KBM-7 (cell line): ENCODE measurements around the gene TYMP.

Experiments used
- DNase-seq: peaks from one replicate; pipeline ENCODE4 v3.0.0-alpha.2; 2015
- in situ Hi-C: fragments of 300-500 bp; cut with MboI; formaldehyde crosslinking; loops from 2 replicates; pipeline ENCODE4 v1.14.3; 2020; ENCODE audit warnings: low sequenced_read_pairs, low pct_unique_long_range_greater_than_20kb, mixed read lengths

Gene TYMP

DNA sequence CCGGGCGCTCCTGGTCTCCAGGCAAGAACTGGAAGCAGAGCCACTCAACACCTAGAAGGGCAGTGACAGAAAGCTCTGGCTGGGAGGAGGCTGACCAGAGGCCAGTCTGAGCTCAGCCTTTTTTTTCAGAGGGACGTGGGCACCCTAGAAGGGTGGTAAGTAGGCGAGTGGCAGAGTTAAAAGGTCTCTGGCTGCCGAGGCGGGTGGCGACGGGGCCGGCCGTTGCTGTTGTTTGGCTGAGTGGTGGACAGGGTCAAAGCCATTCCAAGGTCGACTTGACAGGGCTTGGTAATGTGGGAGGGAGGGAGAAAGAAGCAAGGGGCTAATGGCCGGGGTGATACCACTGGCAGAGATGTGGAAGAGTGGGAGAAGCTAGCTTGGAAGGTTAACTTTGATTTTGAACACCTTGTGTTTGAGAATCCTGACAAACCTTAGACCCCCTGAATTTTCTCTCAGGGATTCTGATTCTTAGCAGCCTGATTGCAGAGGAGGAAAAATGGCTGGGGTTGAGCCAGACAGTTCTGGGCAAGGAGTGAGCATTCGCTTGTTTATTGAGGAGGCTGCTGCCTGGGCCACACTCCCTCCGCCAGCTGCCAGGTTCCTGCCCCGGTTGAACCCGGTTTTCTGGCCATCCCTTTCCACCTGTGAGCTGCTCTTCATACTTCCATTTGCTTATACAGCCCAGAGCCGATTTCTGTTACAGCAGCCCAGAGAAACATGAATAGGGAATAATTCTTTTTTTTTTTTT, 33.8 kb upstream of the TYMP start:
- in situ Hi-C loops = no loop called here
- no peak for DNase-seq

DNA sequence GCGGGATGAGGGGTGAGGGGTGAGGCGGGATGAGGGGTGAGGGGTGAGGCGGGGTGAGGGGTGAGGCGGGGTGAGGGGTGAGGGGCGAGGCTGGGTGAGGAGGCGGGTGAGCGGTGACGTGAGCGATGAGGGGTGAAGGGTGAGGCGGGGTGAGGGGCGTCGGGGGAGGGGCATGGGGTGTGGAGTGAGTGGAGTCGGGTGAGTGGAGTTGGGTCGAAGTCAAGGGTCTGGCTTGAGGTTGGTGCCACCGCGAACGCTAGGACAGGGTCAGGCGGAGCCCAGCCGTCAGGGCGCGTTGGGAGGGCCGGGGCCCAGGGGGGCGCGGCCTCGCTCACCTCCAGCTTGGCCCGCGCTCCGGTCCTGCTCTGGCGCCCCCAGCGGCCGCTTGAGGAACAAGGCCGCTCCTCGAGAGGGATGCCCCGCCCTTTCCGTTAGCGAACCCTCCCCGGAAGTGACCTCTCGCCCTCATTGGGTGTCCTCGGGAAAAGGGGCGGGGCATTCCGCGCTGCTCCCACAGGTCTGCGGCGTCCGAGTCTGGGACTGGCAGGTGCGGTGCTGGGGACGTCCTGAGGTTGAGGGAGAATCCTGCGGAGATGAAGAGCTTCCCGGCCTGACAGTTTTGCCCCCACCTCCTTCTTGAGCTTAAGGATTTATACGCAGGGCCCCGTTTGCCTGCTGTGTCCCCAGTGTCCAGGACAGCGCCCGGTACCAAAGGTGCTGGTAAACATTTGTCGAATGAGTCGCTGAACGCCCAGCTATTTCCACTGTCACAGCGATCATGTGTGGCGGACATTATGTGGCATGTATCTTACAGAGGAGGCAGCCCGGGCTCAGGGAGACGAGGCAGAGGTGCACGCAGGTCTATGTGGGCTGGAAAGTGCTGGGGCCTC, 33.0 kb upstream of the TYMP start, which contains the start of gene SYCE3:
Gene SYCE3, minus strand, starts transcription at position 397 of the 890 bp plus-strand sequence. CDS start 6,514 bp downstream, outside the sequence.
- in situ Hi-C loops = no loop called here

DNA sequence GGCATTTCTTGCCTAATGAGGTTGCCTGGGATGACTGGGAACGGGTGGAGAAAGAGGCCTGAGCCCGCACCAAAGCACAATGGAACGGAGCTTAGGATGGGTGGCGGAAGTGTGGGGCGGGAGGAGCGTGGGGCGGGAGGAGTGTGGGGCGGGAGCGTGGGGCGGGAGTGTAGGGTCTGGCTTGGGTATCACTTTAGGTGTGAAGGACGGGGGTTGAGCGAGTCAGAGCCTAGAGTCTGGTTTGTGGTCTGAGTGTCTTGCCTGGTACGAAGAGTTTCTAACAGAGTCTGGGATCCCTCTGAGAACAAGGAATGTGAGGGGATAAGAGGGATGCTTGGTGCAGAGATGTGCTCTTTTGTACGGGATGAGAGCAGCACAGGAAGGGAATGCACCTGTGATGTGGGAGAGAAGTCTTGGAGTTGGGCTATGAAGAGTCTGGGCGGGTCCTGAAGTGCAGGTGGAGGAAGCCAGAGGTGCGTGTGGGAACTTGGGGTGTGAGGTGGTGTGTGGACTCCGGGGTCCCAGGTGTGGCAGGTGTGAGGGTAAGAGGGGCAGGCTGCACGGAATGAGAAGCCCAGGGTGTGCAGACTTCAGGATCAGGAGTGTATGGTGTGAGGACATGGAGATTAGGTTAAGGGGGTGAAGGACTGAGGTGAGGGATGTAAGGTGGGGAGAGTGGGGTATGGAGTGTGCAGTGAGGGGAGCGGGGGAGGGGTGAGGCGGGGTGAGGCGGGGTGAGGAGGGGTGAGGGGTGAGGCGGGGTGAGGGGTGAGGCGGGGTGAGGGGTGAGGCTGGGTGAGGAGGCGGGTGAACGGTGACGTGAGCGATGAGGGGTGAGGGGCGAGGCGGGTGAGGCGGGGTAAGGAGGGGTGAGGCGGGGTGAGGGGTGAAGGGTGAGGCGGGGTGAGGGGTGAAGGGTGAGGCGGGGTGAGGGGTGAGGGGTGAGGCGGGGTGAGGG, 31.9 kb upstream of the TYMP start:
- no peak for DNase-seq
- in situ Hi-C loops = no loop called here

More for the DNA sequence above, 33.0 kb upstream of the TYMP start, which contains the start of gene SYCE3:
- DNase-seq = peak; percentile 97

DNA sequence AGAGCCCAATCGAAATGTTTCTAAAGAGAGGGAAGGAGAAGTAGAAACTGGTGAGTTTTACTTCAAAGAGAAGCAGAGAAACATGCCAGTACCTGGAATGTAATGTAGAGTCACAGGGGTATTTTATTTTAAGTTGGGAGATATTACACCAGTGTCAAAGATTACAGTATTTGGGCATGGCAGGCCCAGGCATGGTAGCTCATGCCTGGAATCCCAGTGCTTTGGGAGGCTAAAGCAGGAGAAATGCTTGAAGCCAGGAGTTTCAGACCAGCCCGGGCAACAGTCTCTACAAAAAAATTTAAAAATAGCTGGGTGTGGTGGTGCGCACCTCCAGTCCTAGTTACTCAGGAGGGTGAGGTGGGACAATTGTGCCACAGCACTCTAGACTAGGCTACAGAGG, 30.2 kb upstream of the TYMP start:
- DNase-seq = no peak
- in situ Hi-C loops = no loop called here

DNA sequence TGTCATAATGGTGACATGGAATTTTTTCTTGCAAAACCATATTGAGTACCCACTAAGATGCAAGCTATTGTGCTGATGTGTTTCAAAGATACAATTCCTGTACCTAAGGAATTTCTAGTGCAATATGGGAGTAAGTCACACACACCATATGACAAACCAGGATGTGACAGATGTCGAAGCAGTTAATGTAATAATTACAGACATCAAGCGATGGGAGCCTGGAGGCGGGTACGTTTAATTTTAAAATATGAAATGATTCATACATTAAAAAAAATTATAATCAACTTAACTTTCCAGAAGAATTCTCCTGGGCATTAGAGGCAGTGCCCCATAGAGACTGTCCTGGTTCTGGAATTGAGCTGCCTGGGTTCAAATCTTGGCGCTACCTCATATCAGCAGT, 26.9 kb upstream of the TYMP start:
- DNase-seq = no peak
- in situ Hi-C loops = no loop called here

DNA sequence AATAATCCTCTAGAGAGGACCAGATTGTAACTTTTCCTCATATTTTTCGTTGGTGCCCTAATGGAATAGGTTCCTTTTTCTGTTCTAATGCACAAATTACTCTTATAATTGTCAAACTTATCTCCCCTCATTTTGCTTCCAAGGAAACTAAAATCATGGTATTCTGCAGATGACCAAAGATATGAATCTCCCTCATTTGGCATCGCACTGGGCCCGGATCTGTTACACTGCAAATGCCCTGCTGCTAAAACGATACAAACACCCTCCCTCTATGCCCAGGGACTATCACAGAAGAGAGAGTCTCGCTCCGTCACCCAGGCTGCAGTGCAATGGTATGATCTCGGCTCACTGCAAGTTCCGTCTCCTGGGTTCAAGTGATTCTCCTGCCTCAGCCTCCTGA, 23.5 kb upstream of the TYMP start:
- no peak for DNase-seq
- in situ Hi-C loops = no loop called here

DNA sequence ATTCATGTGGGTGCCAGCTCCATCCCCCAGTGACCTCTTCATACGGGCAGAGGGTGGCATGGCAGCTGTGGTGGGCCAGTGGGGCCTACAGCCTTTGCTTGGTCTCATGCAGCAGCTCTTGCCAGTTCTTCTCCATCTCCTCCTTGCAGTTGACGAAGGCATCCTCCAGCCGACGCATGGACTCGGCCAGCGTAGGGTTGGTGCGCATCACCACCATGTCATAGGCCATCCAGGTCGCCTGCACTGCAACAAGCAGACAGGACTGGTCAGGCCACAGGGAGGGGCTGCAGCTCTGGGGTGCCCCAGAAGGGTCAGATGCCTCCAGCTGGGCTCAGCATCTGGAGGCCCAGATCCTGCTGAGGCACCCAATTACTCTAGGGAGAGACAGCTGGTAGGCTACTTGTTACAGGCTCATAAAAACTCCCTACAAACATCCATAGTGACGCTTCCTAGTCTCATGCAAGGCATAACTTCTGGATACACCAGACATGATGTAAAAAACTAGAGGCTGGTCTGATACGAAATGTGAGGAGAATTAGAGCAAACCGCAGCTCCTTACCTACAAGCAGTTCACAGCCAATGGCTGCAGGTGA, 21.4 kb upstream of the TYMP start:
- DNase-seq = no peak
- in situ Hi-C loops = no loop called here

DNA sequence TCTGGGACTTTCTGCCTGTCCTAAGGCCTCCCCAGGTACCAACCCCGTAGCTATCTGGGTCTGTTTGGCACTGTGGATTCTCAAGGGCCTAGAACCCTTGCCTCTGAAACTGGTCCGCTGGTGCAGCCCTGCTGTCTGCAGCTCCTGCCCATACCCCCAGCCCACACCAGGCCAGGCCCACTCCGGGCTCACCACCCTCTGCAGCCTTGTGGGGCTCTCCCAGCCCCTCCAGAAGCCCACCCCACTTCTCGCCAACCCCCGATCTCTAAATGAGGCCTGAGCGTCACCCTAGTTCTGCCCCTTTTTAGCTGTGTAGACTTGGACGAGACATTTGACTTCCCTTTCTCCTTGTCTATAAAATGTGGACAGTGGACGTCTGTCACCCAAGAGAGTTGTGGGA, 20.6 kb upstream of the TYMP start:
- DNase-seq = no peak
- in situ Hi-C loops = no loop called here

DNA sequence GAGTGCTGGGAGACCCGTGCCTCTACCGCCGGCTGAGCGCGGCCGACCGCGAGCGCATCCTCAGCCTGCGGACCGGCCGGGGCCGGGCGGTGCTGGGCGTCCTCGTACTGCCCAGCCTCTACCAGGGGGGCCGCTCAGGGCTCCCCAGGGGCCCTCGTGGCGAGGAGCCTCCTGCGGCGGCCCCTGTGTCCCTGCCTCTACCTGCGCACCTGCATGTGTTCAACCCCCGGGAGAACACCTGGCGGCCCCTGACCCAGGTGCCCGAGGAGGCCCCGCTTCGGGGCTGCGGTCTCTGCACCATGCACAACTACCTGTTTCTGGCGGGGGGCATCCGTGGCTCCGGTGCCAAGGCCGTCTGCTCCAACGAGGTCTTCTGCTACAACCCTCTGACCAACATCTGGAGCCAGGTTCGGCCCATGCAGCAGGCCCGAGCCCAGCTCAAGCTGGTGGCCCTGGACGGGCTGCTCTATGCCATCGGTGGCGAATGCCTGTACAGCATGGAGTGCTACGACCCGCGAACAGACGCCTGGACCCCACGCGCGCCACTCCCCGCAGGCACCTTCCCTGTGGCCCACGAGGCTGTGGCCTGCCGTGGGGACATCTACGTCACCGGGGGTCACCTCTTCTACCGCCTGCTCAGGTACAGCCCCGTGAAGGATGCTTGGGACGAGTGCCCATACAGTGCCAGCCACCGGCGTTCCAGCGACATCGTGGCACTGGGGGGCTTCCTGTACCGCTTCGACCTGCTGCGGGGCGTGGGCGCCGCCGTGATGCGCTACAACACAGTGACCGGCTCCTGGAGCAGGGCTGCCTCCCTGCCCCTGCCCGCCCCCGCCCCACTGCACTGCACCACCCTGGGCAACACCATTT, 19.3 kb upstream of the TYMP start:
- DNase-seq = no peak
- in situ Hi-C loops = no loop called here

DNA sequence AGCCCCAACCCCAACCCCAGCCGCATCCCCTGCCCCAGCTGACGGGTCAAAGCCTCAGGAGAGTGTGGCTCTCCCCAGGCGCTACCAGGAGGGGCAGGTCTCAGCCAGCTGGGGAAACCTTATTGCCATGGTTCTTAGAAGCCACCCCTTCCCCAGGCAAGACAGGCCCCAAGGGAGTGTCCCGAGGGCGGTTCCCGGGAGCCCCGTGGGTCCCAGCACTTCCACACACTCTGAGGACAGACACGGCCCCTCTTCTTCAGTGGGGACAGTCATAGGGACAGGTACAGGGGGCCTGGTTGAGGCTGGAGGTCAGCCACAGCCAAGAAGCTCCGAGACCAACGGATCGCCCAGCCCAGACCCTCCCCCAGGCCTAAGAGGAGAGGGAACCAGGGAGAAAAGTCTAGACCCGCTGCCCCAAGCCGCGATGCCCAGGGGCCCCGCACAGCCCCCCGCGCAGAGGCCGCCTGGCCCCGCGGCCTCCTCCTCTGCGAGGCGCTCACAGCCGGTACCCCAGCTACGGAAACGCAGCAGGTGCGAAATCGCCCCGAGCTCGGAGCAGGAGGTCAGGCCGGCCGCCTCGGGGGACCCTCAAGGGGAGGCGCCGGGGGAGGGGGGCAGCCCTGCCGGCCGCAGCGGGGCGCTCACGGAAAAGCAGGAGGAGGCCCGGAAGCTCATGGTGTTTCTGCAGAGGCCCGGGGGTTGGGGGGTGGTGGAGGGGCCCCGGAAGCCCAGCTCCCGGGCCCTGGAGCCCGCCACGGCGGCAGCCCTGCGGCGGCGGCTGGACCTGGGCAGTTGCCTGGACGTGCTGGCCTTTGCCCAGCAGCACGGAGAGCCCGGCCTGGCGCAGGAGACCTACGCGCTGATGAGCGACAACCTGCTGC, 18.5 kb upstream of the TYMP start:
- in situ Hi-C loops = no loop called here
- DNase-seq = no peak

DNA sequence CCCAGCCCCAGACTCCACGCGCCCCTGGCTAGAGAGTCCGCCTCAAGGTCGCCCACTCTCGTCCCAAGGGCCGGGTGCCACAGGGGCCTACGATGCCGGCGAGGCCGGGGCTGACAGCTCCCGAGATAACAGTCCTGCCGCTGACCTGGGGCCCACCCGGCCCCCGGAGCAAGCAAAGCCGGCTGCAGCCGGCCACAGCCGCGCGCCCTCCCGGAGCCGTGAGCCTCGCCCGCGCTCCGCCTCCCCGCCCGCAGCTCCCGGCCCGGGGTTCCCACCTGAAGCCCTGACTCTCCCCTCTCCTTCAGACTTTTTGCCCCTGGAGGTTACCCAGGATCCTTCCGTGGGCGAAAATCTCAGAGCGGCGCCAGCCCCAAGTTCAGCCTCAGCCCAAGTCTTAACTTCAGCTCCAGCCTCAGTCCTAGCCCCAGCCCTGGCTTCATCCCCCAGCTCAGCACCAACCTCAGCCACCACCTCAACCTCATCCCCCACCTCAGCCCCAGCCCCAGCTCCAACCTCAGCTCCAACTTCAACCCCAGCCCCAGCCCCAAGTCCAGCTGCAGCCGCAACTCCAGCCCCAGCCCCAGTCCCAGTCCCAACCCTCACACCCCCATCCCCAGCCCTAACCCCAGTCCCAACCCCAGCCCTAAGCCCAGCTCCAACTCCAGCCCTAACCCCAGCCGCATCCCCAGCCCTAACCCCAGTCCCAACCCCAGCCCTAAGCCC, 17.6 kb upstream of the TYMP start:
- no peak for DNase-seq
- in situ Hi-C loops = no loop called here

DNA sequence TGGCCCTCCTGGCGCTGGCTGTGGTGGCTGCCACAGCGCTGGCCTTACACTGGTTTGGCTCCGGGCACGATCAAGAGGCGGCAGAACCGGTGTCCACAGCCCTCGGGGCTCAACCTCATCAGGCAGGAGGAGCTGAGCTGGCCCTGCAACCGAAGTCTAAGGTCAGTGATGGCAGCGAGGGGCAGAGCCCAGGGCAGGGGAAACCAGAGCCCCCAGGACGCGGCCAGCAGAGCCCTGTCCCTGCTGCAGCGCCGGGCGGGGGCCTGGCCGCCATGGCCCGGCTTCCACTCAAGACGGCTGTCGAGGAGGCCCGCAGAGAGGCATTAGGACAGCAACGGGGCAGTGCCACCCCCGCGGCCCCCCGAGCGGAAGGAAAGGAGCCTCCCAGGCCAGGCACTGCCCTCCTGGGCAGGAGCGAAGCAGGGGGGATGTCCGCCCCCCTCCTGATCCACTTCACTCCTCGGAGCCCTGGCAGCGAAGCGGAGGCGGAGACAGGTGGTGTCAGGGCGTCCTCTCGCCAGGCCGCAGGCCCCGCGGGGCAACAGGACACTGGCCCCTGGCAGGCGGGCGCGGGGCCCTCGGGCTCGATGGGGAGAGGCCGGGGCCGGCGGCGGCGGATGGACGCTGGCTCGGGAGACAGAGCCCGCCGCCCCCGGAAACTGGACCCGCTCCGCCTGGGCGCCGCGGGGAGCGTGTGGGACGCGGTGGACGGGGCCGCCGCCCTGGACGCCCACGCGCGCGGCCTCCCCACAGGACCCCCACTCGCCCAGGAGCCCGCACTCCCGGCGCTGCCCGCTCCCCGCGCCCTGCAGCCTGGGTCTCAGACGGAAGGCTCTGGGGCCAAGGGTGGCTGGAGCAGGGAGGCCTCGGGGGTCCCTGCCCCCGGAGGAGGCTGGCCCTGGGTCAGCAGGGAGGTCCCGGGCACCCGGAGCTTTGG, 16.8 kb upstream of the TYMP start:
- DNase-seq = no peak
- in situ Hi-C loops = no loop called here

DNA sequence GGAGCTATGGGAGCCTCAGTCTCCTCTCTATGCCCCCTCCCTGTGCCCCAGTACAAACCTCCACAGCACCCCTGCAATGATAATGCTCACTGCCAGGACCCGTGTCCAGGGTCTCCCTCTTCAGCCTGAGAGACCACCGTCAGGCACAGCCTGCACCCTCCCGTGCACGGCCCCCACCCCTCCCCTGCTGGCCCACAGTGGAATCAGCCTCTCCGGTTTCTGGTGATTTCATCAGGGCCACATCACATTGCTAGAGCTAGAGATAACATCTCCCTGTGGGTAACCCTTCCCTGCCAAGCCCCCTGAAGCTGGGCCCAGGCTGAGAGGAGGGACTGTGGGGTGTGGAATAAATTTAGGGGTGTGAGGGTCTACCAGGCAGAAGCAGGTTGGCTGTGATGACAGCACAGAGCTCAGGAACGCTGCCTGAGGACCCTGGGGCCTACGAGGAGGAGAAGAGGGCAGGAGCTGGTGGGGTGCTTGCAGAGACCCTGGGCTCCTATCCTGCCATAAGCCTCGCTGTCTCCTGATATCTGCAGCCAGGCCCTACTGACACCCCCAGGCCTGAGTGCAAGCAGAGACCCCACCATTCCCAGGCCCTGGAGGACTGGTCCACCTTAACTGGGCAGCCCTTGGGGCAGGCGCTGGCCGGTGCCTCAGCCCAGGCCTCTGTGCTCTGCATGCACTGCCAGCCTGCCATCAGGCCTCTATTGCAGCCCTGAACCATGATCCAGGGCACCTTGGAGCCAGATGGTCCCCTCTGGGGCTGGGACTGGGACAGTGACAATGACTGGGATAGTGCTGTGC, 15.9 kb upstream of the TYMP start, which contains the start of gene KLHDC7B:
Gene KLHDC7B, plus strand, starts transcription at position 378 of the 804 bp plus-strand sequence. Its CDS starts 345 bp downstream, at position 723.
- no peak for DNase-seq
- in situ Hi-C loops = no loop called here

DNA sequence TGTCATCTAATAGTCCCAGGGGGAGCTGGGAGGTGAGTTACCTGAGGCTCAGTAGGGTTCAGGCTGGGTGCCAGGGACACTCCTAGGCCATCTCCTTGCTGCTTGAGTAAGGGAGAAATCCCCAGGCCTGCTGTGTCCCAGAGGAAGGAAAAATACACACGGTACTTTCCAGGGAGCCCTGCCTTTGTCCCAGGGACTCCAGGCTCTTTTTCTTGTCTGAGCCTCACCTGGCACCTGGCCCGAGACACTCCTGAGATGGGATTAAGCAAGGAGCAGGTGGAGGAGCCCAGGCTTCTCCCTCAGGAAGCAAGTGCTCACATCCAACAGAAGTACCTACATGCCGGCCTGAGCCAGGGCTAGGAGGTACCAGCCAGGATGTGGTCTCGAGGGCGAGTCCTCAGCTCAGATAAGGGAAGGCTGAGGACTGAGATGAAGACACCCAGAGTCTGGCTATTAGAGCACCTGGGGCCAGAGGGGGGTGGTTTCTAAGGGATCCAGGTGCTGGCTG, 15.0 kb upstream of the TYMP start:
- in situ Hi-C loops = no loop called here

More for the DNA sequence above, 15.0 kb upstream of the TYMP start:
- DNase-seq = no peak
